ENCODE measurements around the gene CCSAP. TPM values are rescaled to one million over a fixed set of nuclear protein-coding genes. Genes with fewer than 3 reads are reported as not detected.

The CCSAP gene
- total RNA-seq, 1 donor from 2014 or later = 9.1 TPM

DNA sequence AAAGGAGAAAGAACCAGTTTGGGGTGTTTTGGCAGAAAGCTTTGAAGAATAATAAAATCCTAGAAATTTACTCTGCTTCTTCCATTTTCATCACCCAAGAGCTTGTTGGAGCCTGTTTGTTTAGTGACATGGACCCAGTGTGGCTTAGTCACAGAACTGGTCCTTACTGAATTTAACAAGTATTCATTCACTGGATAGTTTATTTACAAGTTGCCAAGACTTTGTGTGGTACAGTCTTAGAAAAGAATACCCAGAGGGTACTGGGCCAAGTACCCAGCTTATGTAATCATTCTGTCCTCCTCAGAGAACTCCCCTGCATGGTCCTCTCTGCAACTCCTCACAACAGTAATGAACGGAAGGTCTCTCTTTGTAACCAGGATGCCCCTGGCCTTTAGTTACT lies 55.6 kb downstream of the CCSAP start:
- Mint-ChIP-seq H3K36me3 (ENCODE audit: low read depth) (peaks cover 15% of the 10 kb centered on the region), H3K4me1 (peaks cover 13% of the 10 kb centered on the region), H3K27me3 (ENCODE audit: low read depth) (no peaks in the 10 kb centered on the region), H3K27ac (ENCODE audit: unreplicated experiment) (no peak overlapping the region), H3K9me3 (no peaks in the 10 kb centered on the region), H3K4me3 (no peak overlapping the region)
- TF ChIP-seq, protein P1, sequence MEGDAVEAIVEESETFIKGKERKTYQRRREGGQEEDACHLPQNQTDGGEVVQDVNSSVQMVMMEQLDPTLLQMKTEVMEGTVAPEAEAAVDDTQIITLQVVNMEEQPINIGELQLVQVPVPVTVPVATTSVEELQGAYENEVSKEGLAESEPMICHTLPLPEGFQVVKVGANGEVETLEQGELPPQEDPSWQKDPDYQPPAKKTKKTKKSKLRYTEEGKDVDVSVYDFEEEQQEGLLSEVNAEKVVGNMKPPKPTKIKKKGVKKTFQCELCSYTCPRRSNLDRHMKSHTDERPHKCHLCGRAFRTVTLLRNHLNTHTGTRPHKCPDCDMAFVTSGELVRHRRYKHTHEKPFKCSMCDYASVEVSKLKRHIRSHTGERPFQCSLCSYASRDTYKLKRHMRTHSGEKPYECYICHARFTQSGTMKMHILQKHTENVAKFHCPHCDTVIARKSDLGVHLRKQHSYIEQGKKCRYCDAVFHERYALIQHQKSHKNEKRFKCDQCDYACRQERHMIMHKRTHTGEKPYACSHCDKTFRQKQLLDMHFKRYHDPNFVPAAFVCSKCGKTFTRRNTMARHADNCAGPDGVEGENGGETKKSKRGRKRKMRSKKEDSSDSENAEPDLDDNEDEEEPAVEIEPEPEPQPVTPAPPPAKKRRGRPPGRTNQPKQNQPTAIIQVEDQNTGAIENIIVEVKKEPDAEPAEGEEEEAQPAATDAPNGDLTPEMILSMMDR (conservative IDR thresholded peaks at IDR 0.05) = no peak
- DNase-seq (ENCODE audit: low read depth, low spot score) = no peak

DNA sequence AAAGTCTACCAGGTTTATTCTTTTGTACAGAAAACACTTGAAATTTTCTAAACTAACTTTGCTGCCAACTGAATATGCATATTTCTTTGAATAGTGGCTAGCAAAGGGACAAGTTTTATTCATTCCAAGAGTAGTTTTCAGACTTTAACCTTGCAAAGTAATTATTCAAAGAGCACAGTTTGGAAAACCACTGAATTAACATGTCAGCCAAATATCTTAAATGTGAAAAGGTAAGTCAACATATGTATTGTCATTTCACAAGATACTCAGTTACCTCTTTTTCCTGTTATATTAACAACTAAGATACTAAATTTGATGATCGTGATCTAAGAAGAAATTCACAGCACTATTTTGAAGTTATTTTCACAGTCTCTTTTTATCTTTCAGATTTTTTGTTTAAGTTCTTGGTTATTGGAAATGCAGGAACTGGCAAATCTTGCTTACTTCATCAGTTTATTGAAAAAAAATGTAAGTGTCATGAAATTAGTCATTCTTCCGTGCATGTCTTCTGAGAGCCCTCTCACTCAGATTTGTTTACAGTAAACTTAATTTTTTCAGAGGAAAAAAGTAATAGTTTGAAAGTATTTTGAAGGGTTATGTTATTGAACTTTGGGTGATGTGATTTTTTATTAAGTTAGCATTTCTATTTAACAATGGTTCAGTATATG lies 56.6 kb downstream of the CCSAP start:
- Mint-ChIP-seq H3K36me3 (ENCODE audit: low read depth) (peaks cover 12% of the 10 kb centered on the region), H3K4me1 (peaks cover 15% of the 10 kb centered on the region), H3K27me3 (ENCODE audit: low read depth) (no peaks in the 10 kb centered on the region), H3K9me3 (no peaks in the 10 kb centered on the region), H3K27ac (ENCODE audit: unreplicated experiment) (no peak overlapping the region), H3K4me3 (no peak overlapping the region)
- TF ChIP-seq, protein P1 (conservative IDR thresholded peaks at IDR 0.05) = no peak
- no peak for DNase-seq (ENCODE audit: low read depth, low spot score)

DNA sequence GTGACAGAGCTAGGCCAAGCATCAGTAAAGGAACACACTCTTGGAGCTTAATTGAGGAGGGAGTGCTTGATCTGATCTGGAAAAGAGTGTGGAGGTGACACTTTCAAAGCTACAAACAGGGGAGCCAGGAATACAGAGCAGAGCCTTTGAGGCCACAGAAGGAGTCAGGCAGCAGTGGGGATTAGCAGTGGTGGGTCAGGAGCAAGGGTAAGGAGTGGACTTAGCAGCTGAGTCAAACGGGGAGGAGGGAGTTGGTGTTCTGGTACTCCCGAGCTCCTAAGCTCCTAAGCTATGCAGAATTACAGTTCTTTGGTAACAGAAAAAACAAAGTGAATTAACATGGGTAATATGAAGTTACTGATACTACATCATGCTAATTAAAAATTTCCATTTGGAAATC lies 57.4 kb downstream of the CCSAP start:
- Mint-ChIP-seq H3K4me1 (peaks cover 15% of the 10 kb centered on the region), H3K9me3 (no peaks in the 10 kb centered on the region), H3K36me3 (ENCODE audit: low read depth) (peaks cover 4% of the 10 kb centered on the region), H3K4me3 (no peak overlapping the region), H3K27ac (ENCODE audit: unreplicated experiment) (no peak overlapping the region), H3K27me3 (ENCODE audit: low read depth) (no peaks in the 10 kb centered on the region)
- no peak for DNase-seq (ENCODE audit: low read depth, low spot score)
- TF ChIP-seq, protein P1 (conservative IDR thresholded peaks at IDR 0.05) = no peak

DNA sequence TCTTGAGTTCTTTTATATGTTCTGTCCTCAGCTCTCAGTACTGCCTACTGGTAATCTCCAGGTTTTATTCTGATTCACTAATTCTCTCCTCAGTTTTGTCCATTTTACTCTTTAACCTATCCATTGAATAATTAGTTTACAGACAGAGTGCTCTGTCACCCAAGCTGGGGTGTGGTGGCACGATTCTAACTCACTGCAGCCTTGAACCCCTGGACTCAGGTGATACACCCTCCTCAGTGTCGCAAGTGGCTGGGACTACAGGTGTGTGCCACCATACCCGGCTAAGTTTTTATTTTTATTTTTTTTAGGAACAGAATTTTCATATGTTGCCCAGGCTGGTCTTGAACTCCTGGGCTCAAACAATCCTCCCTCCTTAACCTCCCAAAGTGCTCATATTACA lies 58.0 kb downstream of the CCSAP start:
- Mint-ChIP-seq H3K4me3 (no peak overlapping the region), H3K36me3 (ENCODE audit: low read depth) (peaks cover 2% of the 10 kb centered on the region), H3K9me3 (no peaks in the 10 kb centered on the region), H3K27me3 (ENCODE audit: low read depth) (no peaks in the 10 kb centered on the region), H3K27ac (ENCODE audit: unreplicated experiment) (no peak overlapping the region), H3K4me1 (peaks cover 15% of the 10 kb centered on the region)
- TF ChIP-seq, protein P1 (conservative IDR thresholded peaks at IDR 0.05) = no peak
- DNase-seq (ENCODE audit: low read depth, low spot score) = no peak

DNA sequence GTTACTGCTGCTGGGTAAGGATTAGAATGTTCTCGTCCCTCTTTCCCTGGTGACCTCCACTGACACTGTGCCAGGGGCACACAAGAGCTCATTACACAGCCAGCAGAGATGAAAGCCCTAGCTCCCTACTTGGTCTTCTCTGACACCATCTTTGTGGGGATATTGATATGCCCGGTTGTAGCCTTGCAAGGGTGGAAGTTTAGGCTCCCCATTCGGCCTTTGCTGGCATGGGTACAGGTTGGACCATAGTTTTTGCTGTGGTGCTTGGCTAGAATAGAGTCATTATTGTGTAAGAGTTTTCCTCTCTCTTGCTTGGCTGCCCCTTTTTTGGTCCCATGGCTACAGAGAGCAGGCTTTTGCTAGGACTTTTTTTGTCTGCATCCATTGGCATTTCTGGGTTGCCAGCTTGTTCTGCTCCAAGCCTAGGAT lies 59.6 kb downstream of the CCSAP start:
- H3K27ac Mint-ChIP-seq (ENCODE audit: unreplicated experiment) = no peak overlapping the region
- no peaks in the 10 kb centered on the region for H3K9me3 Mint-ChIP-seq
- H3K27me3 Mint-ChIP-seq (ENCODE audit: low read depth) = no peaks in the 10 kb centered on the region

More for the DNA sequence above, 59.6 kb downstream of the CCSAP start:
- Mint-ChIP-seq H3K4me3 (no peak overlapping the region), H3K4me1 (peaks cover 15% of the 10 kb centered on the region), H3K36me3 (ENCODE audit: low read depth) (peaks cover 2% of the 10 kb centered on the region)
- DNase-seq (ENCODE audit: low read depth, low spot score) = no peak
- TF ChIP-seq, protein P1 (conservative IDR thresholded peaks at IDR 0.05) = no peak
